Right lobe of liver (tissue), 6 donors: ENCODE measurements around the gene PCDHGB3. TPM values are rescaled to one million over a fixed set of nuclear protein-coding genes. Genes with fewer than 3 reads are reported as not detected.

Experiments
- ATAC-seq, 4 donors: fragments of 200-7000 bp; cut with Tn5 transposase; one replicate each; pipeline ENCODE4 v1.9.1; 2020; ENCODE audit warnings: mild to moderate bottlenecking in 4 of 4, moderate library complexity in 4 of 4
- DNase-seq, 3 donors: peaks; one replicate each; pipeline ENCODE4 v3.0.0-alpha.2; 2020
- H3K27ac ChIP-seq, 3 donors: fragments of 200-600 bp; one replicate each; pipeline ENCODE4 v1.8.0; 2022
- H3K27me3 ChIP-seq, 2 donors: fragments of 200-600 bp; one replicate each; pipeline ENCODE4 v1.8.0; 2022
- H3K36me3 ChIP-seq, 4 donors: fragments of 200-600 bp; sonication (generic) in 1 of 4; one replicate each; pipeline versions ENCODE4 v1.5.1 to v1.8.0; 2017 to 2022; ENCODE audit warnings: control low read depth in 1 of 4
- H3K4me1 ChIP-seq, 4 donors: fragments of 200-600 bp; sonication (generic) in 1 of 4; one replicate each; pipeline versions ENCODE4 v1.5.1 to v1.8.0; 2017 to 2022; ENCODE audit warnings: control low read depth in 1 of 4
- H3K4me3 ChIP-seq, 3 donors: fragments of 200-600 bp; one replicate each; pipeline ENCODE4 v1.8.0; 2022
- H3K9me3 ChIP-seq, 4 donors: fragments of 200-600 bp; sonication (generic) in 1 of 4; one replicate each; pipeline versions ENCODE4 v1.5.1 to v1.8.0; 2017 to 2022; ENCODE audit warnings: control low read depth in 1 of 4
- POLR2A ChIP-seq: fragments of 450-650 bp; IDR thresholded peaks from one replicate; pipeline ENCODE4 v1.6.1; 2017; ENCODE audit warnings: antibody characterized with exemption, mild to moderate bottlenecking
- WGBS: methylation state at CpG from one replicate; pipeline ENCODE4 v1.1.6; 2018; ENCODE audit warnings: low coverage, low lambda C conversion rate; ENCODE audit not compliant: insufficient coverage; ENCODE audit errors: missing lambda C conversion rate; 5-methylcytosine and 5-hydroxymethylcytosine counted together
- intact Hi-C, 2 donors: fragments of 100-400 bp; cut with DNase I; formaldehyde crosslinking; loops; one replicate each; pipeline versions ENCODE4 v1.11.2 to v1.14.1; 2022
- total RNA-seq, 6 experiments: library from RNA; depleted of rRNA in 2 of 6; stranded (reverse); fragments of >200 nt in 2 of 6; fragmentation: NEBNext Ultra II Directional in 3 of 6; extraction: Animal tissue kit (Norgen Biotek cat#: 25700) in 3 of 6; gene quantifications; one replicate each; pipeline versions ENCODE4 v1.1.0 to v1.2.4, GENCODE V29; 2016 to 2023
- TF ChIP-seq, protein P1 (sequence below), 4 donors: fragments of 200-600 bp in 3 of 4; fragments of 450-650 bp in 1 of 4; IDR thresholded peaks; one replicate each; pipeline versions ENCODE4 v1.5.1 to v1.8.0; 2016 to 2022; ENCODE audit warnings: antibody characterized with exemption in 4 of 4, mild to moderate bottlenecking in 2 of 4
- donor health status: DM: no; HTN: yes; CAD: no.
- donor health status: DM: no; HTN: no; CAD: no.
- donor health status: DM: no; HTN: no; CAD: no.
- donor health status: DM: no; HTN: yes; CAD: no.
- donor health status: DM: no; HTN: yes; CAD: no.

The PCDHGB3 gene
- total RNA-seq, 6 experiments from 2014 or later, result 0.56 to 1.8 (median 1.2) TPM

DNA sequence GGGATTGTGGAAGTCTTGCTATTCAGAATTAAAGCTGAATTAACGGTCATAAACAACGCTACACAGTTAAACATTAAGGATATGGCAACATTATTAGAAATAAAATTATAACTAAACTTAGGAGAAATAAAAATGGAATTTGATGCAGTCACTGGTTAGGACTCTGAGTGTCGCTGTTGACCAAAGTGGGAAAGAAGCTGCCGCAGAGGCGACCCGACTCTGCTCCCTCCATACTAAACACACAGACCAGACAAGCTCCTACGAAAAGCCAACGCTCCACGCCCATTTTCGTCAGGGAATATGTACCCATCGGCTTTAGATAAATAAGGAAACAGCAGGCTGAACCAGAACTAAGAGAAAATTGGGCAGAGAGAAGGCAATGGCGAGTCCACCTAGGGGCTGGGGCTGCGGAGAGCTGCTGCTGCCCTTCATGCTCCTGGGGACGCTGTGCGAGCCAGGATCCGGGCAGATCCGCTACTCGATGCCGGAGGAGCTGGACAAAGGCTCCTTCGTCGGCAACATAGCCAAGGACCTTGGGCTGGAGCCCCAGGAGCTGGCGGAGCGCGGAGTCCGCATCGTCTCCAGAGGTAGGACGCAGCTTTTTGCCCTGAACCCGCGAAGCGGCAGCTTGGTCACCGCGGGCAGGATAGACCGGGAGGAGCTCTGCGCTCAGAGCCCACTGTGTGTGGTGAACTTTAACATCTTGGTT, 5.9 kb upstream of the PCDHGB3 start, which contains the start of gene PCDHGA5:
Gene PCDHGA5, plus strand, starts transcription at position 211 of the 709 bp plus-strand sequence. Its CDS starts 169 bp downstream, at position 380.
- 16% methylated on average over 20 of the region's 34 CpGs for WGBS
- DNase-seq (no peak), ATAC-seq (no peak)
- no peak within 1 kb of the TSS for H3K27ac ChIP-seq
- no peak for TF ChIP-seq POLR2A
- TF ChIP-seq, protein P1, sequence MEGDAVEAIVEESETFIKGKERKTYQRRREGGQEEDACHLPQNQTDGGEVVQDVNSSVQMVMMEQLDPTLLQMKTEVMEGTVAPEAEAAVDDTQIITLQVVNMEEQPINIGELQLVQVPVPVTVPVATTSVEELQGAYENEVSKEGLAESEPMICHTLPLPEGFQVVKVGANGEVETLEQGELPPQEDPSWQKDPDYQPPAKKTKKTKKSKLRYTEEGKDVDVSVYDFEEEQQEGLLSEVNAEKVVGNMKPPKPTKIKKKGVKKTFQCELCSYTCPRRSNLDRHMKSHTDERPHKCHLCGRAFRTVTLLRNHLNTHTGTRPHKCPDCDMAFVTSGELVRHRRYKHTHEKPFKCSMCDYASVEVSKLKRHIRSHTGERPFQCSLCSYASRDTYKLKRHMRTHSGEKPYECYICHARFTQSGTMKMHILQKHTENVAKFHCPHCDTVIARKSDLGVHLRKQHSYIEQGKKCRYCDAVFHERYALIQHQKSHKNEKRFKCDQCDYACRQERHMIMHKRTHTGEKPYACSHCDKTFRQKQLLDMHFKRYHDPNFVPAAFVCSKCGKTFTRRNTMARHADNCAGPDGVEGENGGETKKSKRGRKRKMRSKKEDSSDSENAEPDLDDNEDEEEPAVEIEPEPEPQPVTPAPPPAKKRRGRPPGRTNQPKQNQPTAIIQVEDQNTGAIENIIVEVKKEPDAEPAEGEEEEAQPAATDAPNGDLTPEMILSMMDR (IDR thresholded peaks at IDR 0.05), result no peak
- H3K4me3 ChIP-seq, result no peak within 1 kb of the TSS
- H3K36me3 ChIP-seq, result no peaks in the 10 kb centered on the region
- intact Hi-C loops, result no loop called here
- H3K4me1 ChIP-seq, result no peaks in the 10 kb centered on the region
- peaks cover 0 to 3% of the 10 kb centered on the region in 2 donors for H3K27me3 ChIP-seq
- H3K9me3 ChIP-seq, result peaks cover 0 to 13% (median 1%) of the 10 kb centered on the region in 4 donors

DNA sequence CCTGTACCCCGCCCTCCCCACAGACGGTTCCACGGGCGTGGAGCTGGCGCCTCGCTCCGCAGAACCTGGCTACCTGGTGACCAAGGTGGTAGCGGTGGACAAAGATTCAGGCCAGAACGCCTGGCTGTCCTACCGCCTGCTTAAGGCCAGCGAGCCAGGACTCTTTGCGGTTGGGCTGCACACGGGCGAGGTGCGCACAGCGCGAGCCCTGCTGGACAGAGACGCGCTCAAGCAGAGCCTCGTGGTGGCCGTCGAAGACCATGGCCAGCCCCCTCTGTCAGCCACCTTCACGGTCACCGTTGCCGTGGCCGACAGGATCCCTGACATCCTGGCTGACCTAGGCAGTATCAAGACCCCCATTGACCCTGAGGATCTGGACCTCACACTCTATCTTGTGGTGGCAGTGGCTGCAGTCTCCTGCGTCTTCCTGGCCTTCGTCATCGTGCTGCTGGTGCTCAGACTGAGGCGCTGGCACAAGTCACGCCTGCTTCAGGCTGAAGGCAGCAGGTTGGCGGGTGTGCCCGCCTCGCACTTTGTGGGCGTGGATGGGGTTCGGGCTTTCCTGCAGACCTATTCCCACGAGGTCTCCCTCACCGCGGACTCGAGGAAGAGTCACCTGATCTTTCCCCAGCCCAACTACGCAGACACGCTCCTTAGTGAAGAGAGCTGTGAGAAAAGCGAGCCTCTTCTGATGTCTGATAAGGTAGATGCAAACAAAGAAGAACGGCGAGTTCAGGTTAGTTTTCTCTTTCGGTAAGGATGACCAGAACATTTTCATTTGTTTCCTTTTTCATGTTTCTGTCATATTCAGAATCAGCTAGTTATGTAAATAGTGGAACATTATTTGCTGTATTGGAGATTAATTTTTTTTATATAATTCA, 3.8 kb upstream of the PCDHGB3 start:
- Histone ChIP-seq H3K4me3 (no peak overlapping the region), H3K4me1 (no peaks in the 10 kb centered on the region), H3K27ac (no peak overlapping the region), H3K27me3 (no peaks in the 10 kb centered on the region), H3K36me3 (no peaks in the 10 kb centered on the region), H3K9me3 (peaks cover 0 to 13% (median 1%) of the 10 kb centered on the region in 4 donors)
- ATAC-seq (no peak), DNase-seq (no peak)
- TF ChIP-seq, protein P1 (IDR thresholded peaks at IDR 0.05), result no peak
- no peak for TF ChIP-seq POLR2A
- intact Hi-C loops, result no loop called here
- whole genome bisulfite sequencing, result 20% methylated on average over 17 of the region's 46 CpGs

DNA sequence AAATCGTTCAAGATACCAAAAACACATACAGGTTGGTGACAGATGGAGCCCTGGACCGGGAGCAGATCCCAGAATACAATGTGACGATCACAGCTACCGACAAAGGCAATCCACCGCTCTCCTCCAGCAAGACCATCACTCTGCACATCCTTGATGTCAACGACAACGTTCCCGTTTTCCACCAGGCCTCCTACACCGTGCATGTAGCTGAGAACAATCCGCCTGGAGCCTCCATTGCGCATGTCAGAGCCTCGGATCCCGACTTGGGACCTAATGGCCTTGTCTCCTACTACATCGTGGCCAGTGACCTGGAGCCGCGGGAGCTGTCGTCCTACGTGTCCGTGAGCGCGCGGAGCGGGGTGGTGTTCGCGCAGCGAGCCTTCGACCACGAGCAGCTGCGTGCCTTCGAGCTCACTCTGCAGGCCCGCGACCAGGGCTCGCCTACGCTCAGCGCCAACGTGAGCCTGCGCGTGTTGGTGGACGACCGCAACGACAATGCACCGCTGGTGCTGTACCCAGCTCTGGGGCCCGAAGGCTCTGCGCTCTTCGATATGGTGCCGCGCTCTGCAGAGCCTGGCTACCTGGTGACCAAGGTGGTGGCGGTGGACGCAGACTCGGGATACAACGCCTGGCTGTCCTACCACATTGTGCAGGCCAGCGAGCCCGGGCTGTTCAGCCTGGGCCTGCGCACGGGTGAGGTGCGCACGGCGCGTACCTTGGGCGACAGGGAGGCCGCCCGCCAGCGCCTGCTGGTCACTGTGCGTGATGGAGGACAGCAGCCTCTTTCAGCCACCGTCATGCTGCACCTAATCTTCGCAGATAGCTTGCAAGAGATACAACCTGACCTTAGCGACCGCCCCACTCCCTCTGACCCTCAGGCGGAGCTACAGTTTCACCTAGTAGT, 1.8 kb downstream of the PCDHGB3 start:
- H3K36me3 ChIP-seq, result no peaks in the 10 kb centered on the region
- intact Hi-C loops, result no loop called here
- H3K9me3 ChIP-seq, result peaks cover 0 to 10% (median 6%) of the 10 kb centered on the region in 4 donors
- ATAC-seq (no peak), DNase-seq (no peak)
- no peak overlapping the region for H3K27ac ChIP-seq
- H3K27me3 ChIP-seq, result no peaks in the 10 kb centered on the region
- 34% methylated on average over 16 of the region's 69 CpGs for WGBS
- H3K4me1 ChIP-seq, result no peaks in the 10 kb centered on the region
- TF ChIP-seq, protein P1 (IDR thresholded peaks at IDR 0.05), result no peak
- no peak for TF ChIP-seq POLR2A
- H3K4me3 ChIP-seq, result no peak overlapping the region

DNA sequence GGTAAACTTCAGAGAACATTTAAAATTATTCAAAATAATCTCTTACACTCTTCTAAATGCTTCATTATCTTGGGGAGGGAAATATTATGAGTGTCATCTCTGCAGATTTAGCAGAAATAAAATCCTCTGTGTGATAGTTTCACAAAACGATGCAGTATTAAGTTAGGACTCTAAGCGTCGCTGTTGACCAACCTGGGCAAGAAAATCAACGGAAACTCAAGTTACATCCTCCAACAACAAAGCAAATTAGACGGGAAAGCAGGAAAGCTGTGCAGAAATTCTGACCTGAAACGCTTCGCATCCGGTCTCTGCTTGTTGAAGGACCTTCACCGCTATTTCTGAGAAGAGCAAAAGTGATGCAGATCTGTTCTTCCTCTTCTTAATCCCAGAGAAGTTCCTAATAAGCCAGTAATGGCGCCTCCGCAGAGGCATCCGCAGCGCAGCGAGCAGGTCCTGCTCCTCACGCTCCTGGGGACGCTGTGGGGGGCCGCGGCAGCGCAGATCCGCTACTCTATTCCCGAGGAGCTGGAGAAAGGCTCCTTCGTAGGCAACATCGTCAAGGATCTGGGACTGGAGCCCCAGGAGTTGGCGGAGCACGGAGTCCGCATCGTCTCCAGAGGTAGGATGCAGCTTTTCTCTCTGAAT, 3.8 kb downstream of the PCDHGB3 start, which contains the start of gene PCDHGA6:
Gene PCDHGA6, plus strand, starts transcription at position 219 of the 645 bp plus-strand sequence. Its CDS starts 193 bp downstream, at position 412.
- peak within 1 kb of the TSS in 1 of 3 donors; percentile 16 for H3K4me3 ChIP-seq
- peaks cover 0 to 10% (median 2%) of the 10 kb centered on the region in 4 donors for H3K9me3 ChIP-seq
- H3K36me3 ChIP-seq, result no peaks in the 10 kb centered on the region
- intact Hi-C loops, result no loop called here
- H3K27ac ChIP-seq, result no peak within 1 kb of the TSS
- TF ChIP-seq, protein P1 (IDR thresholded peaks at IDR 0.05), result peak; percentile 4 to 31 (median 26)
- TF ChIP-seq POLR2A, result no peak
- no peaks in the 10 kb centered on the region for H3K4me1 ChIP-seq
- no peaks in the 10 kb centered on the region for H3K27me3 ChIP-seq
- ATAC-seq (peak in 1 of 4 donors; percentile 25), DNase-seq (no peak)
- 11% methylated on average over 9 of the region's 27 CpGs for WGBS
